ENCODE measurements around the gene CORO2A. TPM values are rescaled to one million over a fixed set of nuclear protein-coding genes. Genes with fewer than 3 reads are reported as not detected.

Gene CORO2A
- total and polyA plus RNA-seq, 2 of the 8 experiments (the other 6 are each of a cell fraction or from before 2014, with no cell fraction given): 13.7 to 27.9 TPM

DNA sequence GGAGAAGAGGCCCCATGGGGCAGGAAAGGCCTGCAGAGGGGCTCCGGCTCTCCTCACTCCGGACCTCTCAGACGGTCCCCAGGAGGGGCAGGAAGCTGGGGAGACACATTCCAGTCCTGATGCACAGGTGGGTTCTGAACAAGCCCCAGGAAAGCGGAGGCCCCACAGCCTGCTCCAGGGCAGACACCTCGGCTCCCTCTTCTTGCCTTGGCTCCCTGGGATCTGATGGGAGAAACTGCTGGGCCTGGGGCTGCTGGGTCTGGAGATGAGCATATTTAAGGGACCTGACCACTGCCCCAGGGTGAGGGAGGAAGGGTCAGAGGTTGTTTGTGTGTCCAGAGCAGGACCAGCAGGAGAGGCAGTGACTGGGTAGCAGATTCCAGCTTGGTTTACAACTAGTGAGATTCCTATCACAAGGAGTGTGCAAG, 1.2 kb downstream of the CORO2A start:
- no peaks in the 10 kb centered on the region for H3K9me3 ChIP-seq (ENCODE audit: insufficient read depth in 2 of 2, low read depth in 1 of 2, low read length in 1 of 2)
- no peak overlapping the region for H3K27ac ChIP-seq (ENCODE audit: low read depth, low read length)
- TF ChIP-seq CBX5 (IDR thresholded peaks at IDR 0.05; ENCODE audit: low read depth, low read length): no peak
- TF ChIP-seq NRF1 (IDR thresholded peaks at IDR 0.05; ENCODE audit: low read depth, low read length): no peak
- peak overlapping the region; percentile 66; the same call in 1 of the 2 replicates for H3K18ac ChIP-seq (ENCODE audit: extremely low read depth, low read length)
- peaks cover 0 to 7% (median 3%) of the 10 kb centered on the region in 4 experiments; a peak in 2 of 7 replicates for H3K27me3 ChIP-seq (replicated peaks in 1 of 4; ENCODE audit: control insufficient read depth in 3 of 4, extremely low read depth in 1 of 4, insufficient read depth in 3 of 4, low read length in 3 of 4)
- FAIRE-seq (no peak), DNase-seq (ENCODE audit: low read depth in 1 of 2, low spot score in 2 of 2) (no peak)
- no peak overlapping the region for H3K23ac ChIP-seq (ENCODE audit: insufficient read length)
- peak overlapping the region; percentile 68 to 90 for H3K4me2 ChIP-seq (ENCODE audit: insufficient read depth in 1 of 2, low read depth in 2 of 2, low read length in 2 of 2)
- H3K79me2 ChIP-seq (ENCODE audit: control insufficient read depth in 1 of 2, insufficient read depth in 2 of 2, low read length in 2 of 2): peaks cover 0 to 3% of the 10 kb centered on the region in 2 experiments; a peak in 2 of 4 replicates
- H4K8ac ChIP-seq (ENCODE audit: extremely low read depth, insufficient read depth, low read length): no peak overlapping the region
- no peak overlapping the region for H3K56ac ChIP-seq (replicated peaks; ENCODE audit: insufficient read length, low read depth, low read length)
- H3K4me3 ChIP-seq (ENCODE audit: extremely low read depth in 1 of 4, insufficient read depth in 2 of 4, low read depth in 3 of 4, low read length in 4 of 4): peak overlapping the region in 1 of 4 experiments; percentile 76; a peak in 2 of 8 replicates
- H4K91ac ChIP-seq (replicated peaks; ENCODE audit: insufficient read length, low read length): no peak overlapping the region
- POLR2A ChIA-PET (ENCODE audit: partially characterized antibody): interaction anchor here (1.0 to 1.9 kb wide), 3 partner anchors 9 to 114 kb away, joined by 3 to 6 read pairs (median 5); no protein-coding TSS in a partner anchor
- CTCF ChIA-PET (ENCODE audit: partially characterized antibody): interaction anchor here (1.0 to 3.1 kb wide), 10 partner anchors 12 to 117 kb away, joined by 3 to 14 read pairs (median 5); partner anchors contain the start of gene TBC1D2
- 70% methylated on average over 4 of the region's 5 CpGs; no CpG with 5 or more reads in 1 of the 2 experiments for WGBS, 2 experiments (ENCODE audit: extremely low coverage in 1 of 2, insufficient coverage in 1 of 2, insufficient read length in 1 of 2, insufficient replicate concordance in 2 of 2, low coverage in 1 of 2, low lambda C conversion rate in 2 of 2, missing lambda C conversion rate in 1 of 2)
- peak overlapping the region; percentile 75; the same call in 1 of the 2 replicates for H2BK12ac ChIP-seq (ENCODE audit: low read depth, low read length)
- H2BK120ac ChIP-seq (replicated peaks; ENCODE audit: low read depth, low read length): no peak overlapping the region
- peaks cover 6% of the 10 kb centered on the region; the same call in 1 of the 2 replicates for H3K79me1 ChIP-seq (ENCODE audit: low read depth, low read length)
- no peak overlapping the region for H2BK20ac ChIP-seq (ENCODE audit: low read length)
- peaks cover 0 to 16% (median 7%) of the 10 kb centered on the region in 4 experiments; a peak in 6 of 7 replicates for H3K4me1 ChIP-seq (replicated peaks in 1 of 4; ENCODE audit: control insufficient read depth in 3 of 4, insufficient read depth in 4 of 4, low read length in 3 of 4)
- H3K36me3 ChIP-seq (ENCODE audit: control insufficient read depth in 2 of 4, insufficient read depth in 4 of 4, low read length in 3 of 4): no peaks in the 10 kb centered on the region
- H3K9ac ChIP-seq (replicated peaks in 1 of 4; ENCODE audit: extremely low read depth in 1 of 4, low read depth in 3 of 4, low read length in 3 of 4): no peak overlapping the region
- H2BK5ac ChIP-seq (ENCODE audit: low read depth, low read length): peak overlapping the region; percentile 78; the same call in 1 of the 2 replicates
- peaks cover 13% of the 10 kb centered on the region for H3K23me2 ChIP-seq (ENCODE audit: low read depth, low read length)
- H2AFZ ChIP-seq (ENCODE audit: low read length): no peak overlapping the region
- no peak overlapping the region for H3K14ac ChIP-seq (ENCODE audit: insufficient read length)
- no peak overlapping the region for H3K4ac ChIP-seq (replicated peaks; ENCODE audit: insufficient read length, low read depth, low read length)
- no peak overlapping the region for H4K5ac ChIP-seq (ENCODE audit: insufficient read length, low read depth, low read length)
- peak overlapping the region; percentile 95; the same call in 1 of the 2 replicates for H2BK15ac ChIP-seq (ENCODE audit: low read length)
- H2AK5ac ChIP-seq (ENCODE audit: low read depth, low read length): no peak overlapping the region; the same call in 1 of the 2 replicates
- peaks cover 2 to 3% of the 10 kb centered on the region in 2 experiments for H4K20me1 ChIP-seq (replicated peaks in 1 of 2; ENCODE audit: control insufficient read depth in 1 of 2, insufficient read depth in 2 of 2, low read length in 2 of 2)
